GM12891 (cell line): ENCODE data around the gene NBEA.

ENCODE experiments used
- POLR2A ChIP-seq: IDR thresholded peaks from 2 replicates; pipeline ENCODE4 v1.6.1; 2011; ENCODE audit warnings: low read depth, low read length, control low read depth
- POLR2AphosphoS5 ChIP-seq: IDR thresholded peaks from 2 replicates; pipeline ENCODE4 v1.6.1; 2011; ENCODE audit warnings: low read depth, low read length, control low read depth
- POU2F2 ChIP-seq: IDR thresholded peaks from 2 replicates; pipeline ENCODE4 v1.6.1; 2011; ENCODE audit warnings: low read depth, mild to moderate bottlenecking, control low read depth, low read length, moderate library complexity

DNA sequence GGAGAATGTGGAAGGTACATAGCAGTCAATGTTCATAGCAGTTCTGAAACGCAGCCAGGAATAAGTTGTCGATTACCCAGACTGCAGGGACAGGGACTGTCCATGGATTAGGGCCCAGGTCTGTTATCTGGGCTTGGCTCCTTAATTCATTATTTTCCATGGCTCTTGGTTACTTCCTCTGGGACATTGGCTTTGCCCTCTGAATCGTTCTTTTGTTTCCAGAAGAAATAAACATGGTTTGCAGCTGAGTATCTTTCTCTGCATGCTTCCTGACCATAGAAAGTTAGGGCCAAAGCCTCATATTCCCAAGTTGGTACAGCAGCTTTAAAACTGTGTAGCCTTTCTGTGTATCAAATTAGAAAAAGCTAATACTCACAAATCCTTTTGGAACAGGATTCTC lies 656.2 kb downstream of the NBEA start:
- TF ChIP-seq POLR2A (no peak), POLR2AphosphoS5 (no peak), POU2F2 (no peak)
